ENCODE measurements around the gene CLIP4.

DNA sequence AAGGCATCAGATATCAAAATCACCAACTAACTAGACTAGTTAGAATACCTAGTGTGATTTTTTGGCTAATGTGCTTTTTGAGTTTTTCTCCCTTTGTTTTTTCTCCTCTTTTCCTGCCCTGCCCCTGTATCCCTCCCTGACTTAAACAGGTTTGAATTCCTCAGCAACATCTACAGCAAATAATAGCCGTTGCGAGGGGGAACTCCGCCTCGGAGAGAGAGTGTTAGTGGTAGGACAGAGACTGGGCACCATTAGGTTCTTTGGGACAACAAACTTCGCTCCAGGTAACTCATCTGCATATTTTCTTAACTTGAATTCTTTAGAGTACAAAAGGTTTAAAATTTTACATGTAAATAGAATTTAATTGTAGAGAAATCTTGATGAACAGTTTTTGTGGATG is 45.0 kb downstream of the CLIP4 start:
- TF ChIP-seq EGR1 (IDR thresholded peaks at IDR 0.05; ENCODE audit: borderline replicate concordance in 1 of 2, low read depth in 2 of 2, low read length in 2 of 2) (no peak), REST (IDR thresholded peaks at IDR 0.05; ENCODE audit: low read depth, low read length) (no peak), SIN3A (IDR thresholded peaks at IDR 0.05; ENCODE audit: low read depth, low read length) (no peak), CTCF (IDR thresholded peaks at IDR 0.05 in 2 of 3, conservative IDR thresholded peaks at IDR 0.05 in 1 of 3; ENCODE audit: control insufficient read depth in 2 of 3, extremely low read depth in 1 of 3, insufficient read depth in 1 of 3, low read depth in 3 of 3, low read length in 3 of 3) (no peak), RAD21 (IDR thresholded peaks at IDR 0.05; ENCODE audit: insufficient read depth, low read depth, low read length) (no peak), POLR2AphosphoS2 (IDR thresholded peaks at IDR 0.05; ENCODE audit: low read depth, low read length) (no peak), IRF3 (IDR thresholded peaks at IDR 0.05) (no peak), POLR2A (IDR thresholded peaks at IDR 0.05; ENCODE audit: low read depth, low read length) (no peak), STAT3 (IDR thresholded peaks at IDR 0.05; ENCODE audit: low read depth, low read length) (no peak), BCL3 (IDR thresholded peaks at IDR 0.05; ENCODE audit: borderline replicate concordance, insufficient read depth, low read depth, low read length, poor library complexity, severe bottlenecking) (no peak)
- TF ChIP-seq, protein P1, sequence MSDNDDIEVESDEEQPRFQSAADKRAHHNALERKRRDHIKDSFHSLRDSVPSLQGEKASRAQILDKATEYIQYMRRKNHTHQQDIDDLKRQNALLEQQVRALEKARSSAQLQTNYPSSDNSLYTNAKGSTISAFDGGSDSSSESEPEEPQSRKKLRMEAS (IDR thresholded peaks at IDR 0.05; ENCODE audit: low read depth, low read length) = no peak

All from GM12878 (cell line).